IMR-90 (cell line): ENCODE measurements around the gene SSX4B.

Experiments used
- BHLHE40 ChIP-seq: fragments of 150-350 bp; IDR thresholded peaks from 2 replicates; pipeline ENCODE4 v1.6.1; 2016; ENCODE audit warnings: mild to moderate bottlenecking, low read depth, low read length
- CEBPB ChIP-seq: IDR thresholded peaks from 2 replicates; pipeline ENCODE4 v1.6.1; 2012; ENCODE audit warnings: low read depth, low read length, improper control_type of control experiment
- CTCF ChIP-seq: conservative IDR thresholded peaks from 2 replicates; pipeline ENCODE4 v1.5.1; 2012; ENCODE audit warnings: mild to moderate bottlenecking, low read depth, low read length, improper control_type of control experiment
- MAZ ChIP-seq: IDR thresholded peaks from 2 replicates; pipeline ENCODE4 v1.6.1; 2012; ENCODE audit warnings: low read depth, mild to moderate bottlenecking, low read length, improper control_type of control experiment, moderate library complexity, borderline replicate concordance
- POLR2A ChIP-seq: IDR thresholded peaks from 2 replicates; pipeline ENCODE4 v1.6.1; 2012; ENCODE audit warnings: mild to moderate bottlenecking, low read depth, low read length
- RAD21 ChIP-seq: IDR thresholded peaks from 2 replicates; pipeline ENCODE4 v1.6.1; 2012; ENCODE audit warnings: low read length, improper control_type of control experiment
- RCOR1 ChIP-seq: IDR thresholded peaks from 2 replicates; pipeline ENCODE4 v1.6.1; 2012; ENCODE audit warnings: mild to moderate bottlenecking, low read length, improper control_type of control experiment; ENCODE audit not compliant: insufficient replicate concordance
- SMC3 ChIP-seq: fragments of 150-350 bp; IDR thresholded peaks from 2 replicates; pipeline ENCODE4 v1.6.1; 2016; ENCODE audit warnings: low read depth, mild to moderate bottlenecking, antibody characterized with exemption, low read length, moderate library complexity
- USF2 ChIP-seq: fragments of 150-350 bp; IDR thresholded peaks from 2 replicates; pipeline ENCODE4 v1.6.1; 2017; ENCODE audit warnings: mild to moderate bottlenecking, antibody characterized with exemption, low read length, low read depth

- no peak for TF ChIP-seq CTCF
- no peak for TF ChIP-seq RAD21
- TF ChIP-seq POLR2A: no peak
- TF ChIP-seq BHLHE40: no peak
- TF ChIP-seq SMC3: no peak
- TF ChIP-seq RCOR1: no peak
- no peak for TF ChIP-seq CEBPB
- no peak for TF ChIP-seq MAZ
- no peak for TF ChIP-seq USF2
Observed at GRCh38 chrX:48456628-48457331, 45.0 kb upstream of the SSX4B start.
